Activated CD4-positive, alpha-beta T cell treated with anti-CD3 and anti-CD28 coated beads, Interleukin-2, amount 50 U/mL, for 48 hours (primary cell): ENCODE data around the gene SEPTIN3.

ENCODE experiments used
- DNase-seq, 2 experiments: peaks; one replicate each; pipeline ENCODE4 v3.0.0-alpha.2; 2020

The SEPTIN3 gene

GRCh38 chr22:41976070-41976901 is 7.0 kb downstream of the SEPTIN3 start:
- peak; percentile 47 to 57 for DNase-seq

- DNase-seq, result peak in 1 of 2 experiments; percentile 21
Observed at GRCh38 chr22:41976961-41977566, 7.8 kb downstream of the SEPTIN3 start.

GRCh38 chr22:41978732-41979131 is 9.5 kb downstream of the SEPTIN3 start:
- DNase-seq, result no peak

- DNase-seq, result no peak
Observed at GRCh38 chr22:41979423-41980250, 10.4 kb downstream of the SEPTIN3 start.

GRCh38 chr22:41982865-41983264 is 13.6 kb downstream of the SEPTIN3 start:
- DNase-seq, result no peak

GRCh38 chr22:41983513-41984405 is 14.5 kb downstream of the SEPTIN3 start:
- no peak for DNase-seq

GRCh38 chr22:41987276-41987675 is 18.0 kb downstream of the SEPTIN3 start:
- no peak for DNase-seq

GRCh38 chr22:41989246-41989645 is 20.0 kb downstream of the SEPTIN3 start:
- DNase-seq, result no peak

- no peak for DNase-seq
Observed at GRCh38 chr22:41991111-41991510, 21.9 kb downstream of the SEPTIN3 start.

- DNase-seq, result no peak
Observed at GRCh38 chr22:41992496-41992895, 23.3 kb downstream of the SEPTIN3 start.

GRCh38 chr22:41995211-41995610 is 26.0 kb downstream of the SEPTIN3 start:
- no peak for DNase-seq

- no peak for DNase-seq
Observed at GRCh38 chr22:41996826-41997225, 27.6 kb downstream of the SEPTIN3 start.

- DNase-seq, result peak; percentile 82 to 87
Observed at GRCh38 chr22:41998361-41999261, 29.4 kb downstream of the SEPTIN3 start, which contains the start of gene WBP2NL. Gene WBP2NL (plus strand): TSS chr22:41998788. CDS start chr22:41998819, 31 bp downstream.

- DNase-seq, result no peak
Observed at GRCh38 chr22:42000466-42000865, 31.2 kb downstream of the SEPTIN3 start.

- no peak for DNase-seq
Observed at GRCh38 chr22:42001121-42001520, 31.9 kb downstream of the SEPTIN3 start.

- no peak for DNase-seq
Observed at GRCh38 chr22:42001706-42002105, 32.5 kb downstream of the SEPTIN3 start.

- DNase-seq, result no peak
Observed at GRCh38 chr22:42007922-42008321, 38.7 kb downstream of the SEPTIN3 start.

- no peak for DNase-seq
Observed at GRCh38 chr22:42010778-42011177, 41.5 kb downstream of the SEPTIN3 start.

- DNase-seq, result no peak
Observed at GRCh38 chr22:42013385-42013784, 44.1 kb downstream of the SEPTIN3 start.

- DNase-seq, result no peak
Observed at GRCh38 chr22:42016111-42016510, 46.9 kb downstream of the SEPTIN3 start.

- no peak for DNase-seq
Observed at GRCh38 chr22:42018224-42018623, 49.0 kb downstream of the SEPTIN3 start.
